Naive thymus-derived CD4-positive, alpha-beta T cell (primary cell): Measurements from ENCODE around the gene ROCK2. TPM values are rescaled to one million over a fixed set of nuclear protein-coding genes. Genes with fewer than 3 reads are reported as not detected.

Experiments used
- ATAC-seq: fragments of 150-1000 bp; cut with Tn5 transposase; 2 replicates; pipeline ENCODE4 v1.10.0; 2021; ENCODE audit warnings: mild to moderate bottlenecking, moderate library complexity
- CTCF ChIA-PET: fragments of 350-600 bp; sonication (Branson Sonifier 250); formaldehyde crosslinking; loops from one replicate; lab custom pipeline; 2021; ENCODE audit warnings: antibody characterized with exemption; lab: Charles Lee
- POLR2A ChIA-PET: fragments of 350-600 bp; sonication (Branson Sonifier 250); formaldehyde crosslinking; loops from one replicate; lab custom pipeline; 2021; ENCODE audit warnings: antibody characterized with exemption, inconsistent platforms; lab: Charles Lee
- DNase-seq, 9 donors: peaks; one replicate each; pipeline versions ENCODE4 v3.0.0 to v3.0.0-alpha.2; 2020 to 2022; ENCODE audit warnings: mixed read lengths in 1 of 9
- H3K27ac ChIP-seq: one replicate; pipeline ENCODE4 v1.7.0; 2013; ENCODE audit warnings: mild to moderate bottlenecking, low read depth, low read length, moderate library complexity
- H3K27me3 ChIP-seq, 2 donors: one replicate each; pipeline ENCODE4 v1.7.0; 2013; ENCODE audit warnings: low read length in 2 of 2, mild to moderate bottlenecking in 2 of 2, moderate library complexity in 2 of 2; ENCODE audit not compliant: control insufficient read depth in 2 of 2, insufficient read depth in 2 of 2
- H3K36me3 ChIP-seq, 3 experiments: 1 replicate in 2 of 3; 2 replicates in 1 of 3; pipeline ENCODE4 v1.7.0; 2013; ENCODE audit warnings: low read length in 3 of 3, mild to moderate bottlenecking in 3 of 3, moderate library complexity in 1 of 3; ENCODE audit not compliant: insufficient read depth in 3 of 3, control insufficient read depth in 2 of 3
- H3K4me1 ChIP-seq, 2 donors: one replicate each; pipeline ENCODE4 v1.7.0; 2013; ENCODE audit warnings: low read length in 2 of 2, mild to moderate bottlenecking in 2 of 2, moderate library complexity in 1 of 2; ENCODE audit not compliant: control insufficient read depth in 2 of 2, insufficient read depth in 2 of 2
- H3K4me3 ChIP-seq: 2 replicates; pipeline ENCODE4 v1.7.0; 2013; ENCODE audit warnings: mild to moderate bottlenecking, low read length
- H3K9me3 ChIP-seq, 3 experiments: 1 replicate in 2 of 3; 2 replicates in 1 of 3; pipeline ENCODE4 v1.7.0; 2013; ENCODE audit warnings: low read length in 3 of 3; ENCODE audit not compliant: control insufficient read depth in 2 of 3
- H3K27ac Mint-ChIP-seq, 9 donors: one replicate each; pipeline ENCODE4 v1.8.0; 2020 to 2022; ENCODE audit warnings: mixed read lengths in 9 of 9, mild to moderate bottlenecking in 8 of 9, moderate library complexity in 5 of 9, inconsistent platforms in 2 of 9
- H3K27me3 Mint-ChIP-seq, 5 donors: one replicate each; pipeline ENCODE4 v1.8.0; 2021 to 2022; ENCODE audit warnings: mixed read lengths in 5 of 5, mild to moderate bottlenecking in 1 of 5
- H3K36me3 Mint-ChIP-seq, 5 donors: one replicate each; pipeline ENCODE4 v1.8.0; 2020 to 2022; ENCODE audit warnings: mixed read lengths in 5 of 5, mild to moderate bottlenecking in 3 of 5, inconsistent platforms in 1 of 5
- H3K4me1 Mint-ChIP-seq, 7 donors: one replicate each; pipeline ENCODE4 v1.8.0; 2020 to 2022; ENCODE audit warnings: mixed read lengths in 7 of 7, mild to moderate bottlenecking in 3 of 7, inconsistent platforms in 1 of 7
- H3K4me3 Mint-ChIP-seq, 10 donors: one replicate each; pipeline ENCODE4 v1.8.0; 2020 to 2022; ENCODE audit warnings: mild to moderate bottlenecking in 10 of 10, mixed read lengths in 10 of 10, moderate library complexity in 6 of 10, inconsistent platforms in 2 of 10
- H3K9me3 Mint-ChIP-seq, 11 donors: one replicate each; pipeline ENCODE4 v1.8.0; 2020 to 2022; ENCODE audit warnings: mixed read lengths in 11 of 11, mild to moderate bottlenecking in 4 of 11, inconsistent platforms in 1 of 11, moderate library complexity in 1 of 11
- intact Hi-C, 2 donors: fragments of 100-400 bp; cut with micrococcal nuclease; formaldehyde crosslinking; loops; one replicate each; pipeline ENCODE4 v1.15.1; 2023
- polyA plus RNA-seq, 2 donors: library from polyadenylated mRNA; unstranded; fragments of 300-500 nt; fragmentation: Illumina TruSeq; gene quantifications; one replicate each; pipeline ENCODE4 v1.2.3, GENCODE V29; 2021
- total RNA-seq, 6 experiments: library from RNA in 5 of 6; stranded (reverse) in 5 of 6; gene quantifications; 1 replicate in 5 of 6; 2 replicates in 1 of 6; pipeline ENCODE4 v1.2.3 and lab custom pipeline; 2021 to 2026

Gene ROCK2
- total and polyA plus RNA-seq, 7 experiments from 2014 or later: 12.0 to 23.9 (median 18.7) TPM

- Mint-ChIP-seq H3K36me3 (peaks cover 12 to 43% (median 41%) of the 10 kb centered on the region in 5 donors), H3K4me1 (peaks cover 0 to 32% (median 27%) of the 10 kb centered on the region in 7 donors), H3K27me3 (no peaks in the 10 kb centered on the region), H3K4me3 (no peak overlapping the region), H3K9me3 (peaks cover 0 to 22% (median 13%) of the 10 kb centered on the region in 11 donors), H3K27ac (peak overlapping the region in 1 of 9 donors; percentile 17)
- DNase-seq (no peak), ATAC-seq (no peak)
- Histone ChIP-seq H3K36me3 (peaks cover 0 to 21% (median 0%) of the 10 kb centered on the region in 3 experiments), H3K9me3 (peaks cover 0 to 8% (median 0%) of the 10 kb centered on the region in 3 experiments), H3K27ac (no peak overlapping the region), H3K4me1 (no peaks in the 10 kb centered on the region), H3K4me3 (no peak overlapping the region), H3K27me3 (no peaks in the 10 kb centered on the region)
- POLR2A ChIA-PET: no interaction called here
- CTCF ChIA-PET: interaction anchor here (0.7 kb wide), 1 partner anchor 1035 kb away, joined by 3 read pairs; no protein-coding TSS in a partner anchor
- intact Hi-C loops: no loop called here
Measured at GRCh38 chr2:11286749-11287148, 57.7 kb downstream of the ROCK2 start.

GRCh38 chr2:11286323-11286722 is 58.1 kb downstream of the ROCK2 start:
- ChIA-PET POLR2A (no interaction called here), CTCF (interaction anchor here (0.7 kb wide), 1 partner anchor 1035 kb away, joined by 3 read pairs; no protein-coding TSS in a partner anchor)
- no peak for DNase-seq
- H3K27ac Mint-ChIP-seq: peak overlapping the region in 1 of 9 donors; percentile 17
- peaks cover 0 to 32% (median 25%) of the 10 kb centered on the region in 7 donors for H3K4me1 Mint-ChIP-seq
- peaks cover 0 to 22% (median 13%) of the 10 kb centered on the region in 11 donors for H3K9me3 Mint-ChIP-seq
- Histone ChIP-seq H3K36me3 (peaks cover 0 to 21% (median 0%) of the 10 kb centered on the region in 3 experiments), H3K27ac (no peak overlapping the region), H3K4me3 (no peak overlapping the region), H3K27me3 (no peaks in the 10 kb centered on the region), H3K4me1 (no peaks in the 10 kb centered on the region), H3K9me3 (peaks cover 0 to 8% (median 0%) of the 10 kb centered on the region in 3 experiments)
- intact Hi-C loops: no loop called here
- no peak for ATAC-seq
- H3K4me3 Mint-ChIP-seq: no peak overlapping the region
- no peaks in the 10 kb centered on the region for H3K27me3 Mint-ChIP-seq
- peaks cover 14 to 48% (median 45%) of the 10 kb centered on the region in 5 donors for H3K36me3 Mint-ChIP-seq

- Mint-ChIP-seq H3K4me3 (no peak overlapping the region), H3K4me1 (peaks cover 0 to 31% (median 20%) of the 10 kb centered on the region in 7 donors), H3K27me3 (no peaks in the 10 kb centered on the region), H3K9me3 (peaks cover 0 to 22% (median 13%) of the 10 kb centered on the region in 11 donors), H3K36me3 (peaks cover 14 to 54% (median 48%) of the 10 kb centered on the region in 5 donors), H3K27ac (no peak overlapping the region)
- intact Hi-C loops: no loop called here
- Histone ChIP-seq H3K27ac (no peak overlapping the region), H3K4me1 (no peaks in the 10 kb centered on the region), H3K9me3 (peaks cover 0 to 8% (median 0%) of the 10 kb centered on the region in 3 experiments), H3K4me3 (no peak overlapping the region), H3K27me3 (no peaks in the 10 kb centered on the region), H3K36me3 (peaks cover 0 to 21% (median 0%) of the 10 kb centered on the region in 3 experiments)
- no peak for ATAC-seq
- ChIA-PET CTCF (no interaction called here), POLR2A (no interaction called here)
- no peak for DNase-seq
Measured at GRCh38 chr2:11285499-11285898, 58.9 kb downstream of the ROCK2 start.

GRCh38 chr2:11281186-11281585 is 63.2 kb downstream of the ROCK2 start:
- Mint-ChIP-seq H3K9me3 (peaks cover 1 to 25% (median 15%) of the 10 kb centered on the region in 11 donors), H3K36me3 (peaks cover 18 to 81% (median 71%) of the 10 kb centered on the region in 5 donors), H3K4me3 (no peak overlapping the region), H3K27ac (no peak overlapping the region), H3K4me1 (peaks cover 0 to 34% (median 9%) of the 10 kb centered on the region in 7 donors), H3K27me3 (no peaks in the 10 kb centered on the region)
- CTCF ChIA-PET: no interaction called here
- Histone ChIP-seq H3K27ac (no peak overlapping the region), H3K4me1 (no peaks in the 10 kb centered on the region), H3K9me3 (peaks cover 0 to 8% (median 0%) of the 10 kb centered on the region in 3 experiments), H3K27me3 (no peaks in the 10 kb centered on the region), H3K4me3 (no peak overlapping the region), H3K36me3 (peaks cover 0 to 20% (median 0%) of the 10 kb centered on the region in 3 experiments)
- POLR2A ChIA-PET: interaction anchor here (0.7 kb wide), 1 partner anchor 1680 kb away, joined by 5 read pairs; no protein-coding TSS in a partner anchor
- ATAC-seq (no peak), DNase-seq (no peak)
- intact Hi-C loops: no loop called here

- peaks cover 17 to 79% (median 71%) of the 10 kb centered on the region in 5 donors for H3K36me3 Mint-ChIP-seq
Measured at GRCh38 chr2:11280713-11281112, 63.7 kb downstream of the ROCK2 start.

GRCh38 chr2:11279398-11279797 is 65.0 kb downstream of the ROCK2 start:
- H3K4me1 ChIP-seq: no peaks in the 10 kb centered on the region
- CTCF ChIA-PET: interaction anchor here (1.4 kb wide), 1 partner anchor 147 kb away, joined by 4 read pairs; no protein-coding TSS in a partner anchor

More at GRCh38 chr2:11280713-11281112, 63.7 kb downstream of the ROCK2 start:
- H3K27me3 ChIP-seq: no peaks in the 10 kb centered on the region
- Mint-ChIP-seq H3K4me3 (no peak overlapping the region), H3K27me3 (no peaks in the 10 kb centered on the region), H3K4me1 (peaks cover 0 to 34% (median 9%) of the 10 kb centered on the region in 7 donors), H3K27ac (no peak overlapping the region), H3K9me3 (peaks cover 1 to 22% (median 14%) of the 10 kb centered on the region in 11 donors)
- no peaks in the 10 kb centered on the region for H3K4me1 ChIP-seq
- no peak overlapping the region for H3K4me3 ChIP-seq
- intact Hi-C loops: no loop called here
- ChIA-PET POLR2A (interaction anchor here (0.7 kb wide), 1 partner anchor 1680 kb away, joined by 5 read pairs; no protein-coding TSS in a partner anchor), CTCF (no interaction called here)
- ATAC-seq: no peak
- peaks cover 0 to 19% (median 0%) of the 10 kb centered on the region in 3 experiments for H3K36me3 ChIP-seq
- peaks cover 0 to 8% (median 0%) of the 10 kb centered on the region in 3 experiments for H3K9me3 ChIP-seq
- H3K27ac ChIP-seq: no peak overlapping the region
- no peak for DNase-seq

More at GRCh38 chr2:11279398-11279797, 65.0 kb downstream of the ROCK2 start:
- Mint-ChIP-seq H3K4me3 (no peak overlapping the region), H3K27ac (no peak overlapping the region), H3K4me1 (peaks cover 2 to 41% (median 9%) of the 10 kb centered on the region in 7 donors), H3K36me3 (peaks cover 12 to 73% (median 63%) of the 10 kb centered on the region in 5 donors), H3K9me3 (peaks cover 1 to 15% (median 9%) of the 10 kb centered on the region in 11 donors), H3K27me3 (no peaks in the 10 kb centered on the region)
- no peak overlapping the region for H3K4me3 ChIP-seq
- intact Hi-C loops: no loop called here
- peaks cover 0 to 10% (median 0%) of the 10 kb centered on the region in 3 experiments for H3K36me3 ChIP-seq
- no peak for DNase-seq
- ATAC-seq: no peak
- H3K27ac ChIP-seq: no peak overlapping the region
- POLR2A ChIA-PET: no interaction called here
- peaks cover 0 to 8% (median 0%) of the 10 kb centered on the region in 3 experiments for H3K9me3 ChIP-seq
- H3K27me3 ChIP-seq: no peaks in the 10 kb centered on the region
